DMS153 (cell line): Measurements from ENCODE around the gene TMEM161A.

Source experiments
- DNase-seq: peaks from one replicate; lab custom pipeline; 2025; lab: John Stamatoyannopoulos, UW

The TMEM161A gene

GRCh38 chr19:19098084-19098702 lies 40.1 kb downstream of the TMEM161A start:
- DNase-seq, result no peak

- no peak for DNase-seq
These were observed 41.3 kb downstream of the TMEM161A start for GRCh38 chr19:19096641-19097627.

GRCh38 chr19:19095691-19096090 lies 42.6 kb downstream of the TMEM161A start:
- DNase-seq, result no peak

GRCh38 chr19:19094513-19094912 lies 43.8 kb downstream of the TMEM161A start:
- no peak for DNase-seq

- no peak for DNase-seq
These were observed 50.6 kb downstream of the TMEM161A start for GRCh38 chr19:19087676-19088075.

GRCh38 chr19:19083413-19084178 lies 54.7 kb downstream of the TMEM161A start:
- no peak for DNase-seq

GRCh38 chr19:19081642-19082151 lies 56.6 kb downstream of the TMEM161A start:
- DNase-seq, result no peak

- DNase-seq, result no peak
These were observed 58.7 kb downstream of the TMEM161A start for GRCh38 chr19:19079571-19079970.

GRCh38 chr19:19078801-19079200 lies 59.5 kb downstream of the TMEM161A start:
- DNase-seq, result no peak

- no peak for DNase-seq
These were observed 61.2 kb downstream of the TMEM161A start for GRCh38 chr19:19077103-19077502.

GRCh38 chr19:19076476-19076875 lies 61.8 kb downstream of the TMEM161A start:
- DNase-seq, result no peak

- DNase-seq, result no peak
These were observed 63.2 kb downstream of the TMEM161A start for GRCh38 chr19:19075126-19075525.

- no peak for DNase-seq
These were observed 63.9 kb downstream of the TMEM161A start for GRCh38 chr19:19074196-19074882.

- no peak for DNase-seq
These were observed 66.4 kb downstream of the TMEM161A start for GRCh38 chr19:19071897-19072296.
